Chondrocyte (in vitro differentiated cells): ENCODE results near the gene ZNF407. TPM values are rescaled to one million over a fixed set of nuclear protein-coding genes. Genes with fewer than 3 reads are reported as not detected.

Experiments used
- DNase-seq: peaks from one replicate; pipeline ENCODE4 v3.0.0; 2021; ENCODE audit warnings: mixed read lengths, low spot score
- H3K27ac Mint-ChIP-seq: one replicate; pipeline ENCODE4 v1.8.0; 2021; ENCODE audit warnings: mild to moderate bottlenecking, moderate library complexity, mixed read lengths; ENCODE audit not compliant: unreplicated experiment
- H3K27me3 Mint-ChIP-seq: 2 replicates; pipeline ENCODE4 v1.8.0; 2021; ENCODE audit warnings: low read depth, mixed read lengths
- H3K36me3 Mint-ChIP-seq: 2 replicates; pipeline ENCODE4 v1.8.0; 2021; ENCODE audit warnings: low read depth, mixed read lengths
- H3K4me1 Mint-ChIP-seq: 2 replicates; pipeline ENCODE4 v1.8.0; 2021; ENCODE audit warnings: low read depth, mild to moderate bottlenecking, mixed read lengths
- H3K4me3 Mint-ChIP-seq: one replicate; pipeline ENCODE4 v1.8.0; 2021; ENCODE audit warnings: mild to moderate bottlenecking, moderate library complexity, mixed read lengths; ENCODE audit not compliant: unreplicated experiment
- H3K9me3 Mint-ChIP-seq: 2 replicates; pipeline ENCODE4 v1.8.0; 2021; ENCODE audit warnings: low read depth, mixed read lengths
- total RNA-seq: library from RNA; stranded (reverse); gene quantifications from 3 replicates; pipeline ENCODE4 v1.2.1, GENCODE V29; 2021
- TF ChIP-seq, protein P1 (sequence below): fragments of 200-600 bp; sonication (generic); IDR thresholded peaks from 2 replicates; pipeline ENCODE4 v1.5.0; 2021; ENCODE audit warnings: antibody characterized with exemption, mild to moderate bottlenecking, moderate library complexity

Gene ZNF407
- total RNA-seq, 1 donor from 2014 or later, result 10.4 TPM

DNA sequence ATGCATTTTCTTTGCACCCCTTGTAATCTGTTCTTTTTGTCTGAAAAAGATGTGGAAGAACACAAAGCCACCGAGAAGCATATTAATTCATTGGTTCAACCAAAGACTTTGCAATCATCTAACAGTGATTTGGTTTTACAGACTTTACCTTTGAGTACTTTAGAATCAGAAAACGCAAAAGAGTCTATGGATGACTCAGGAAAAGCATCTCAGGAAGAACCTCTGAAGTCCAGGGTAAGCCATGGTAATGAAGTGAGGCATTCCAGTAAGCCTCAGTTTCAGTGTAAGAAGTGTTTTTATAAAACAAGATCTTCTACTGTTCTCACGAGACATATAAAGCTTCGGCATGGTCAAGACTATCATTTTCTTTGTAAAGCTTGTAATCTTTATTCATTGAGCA lies 35.2 kb downstream of the ZNF407 start:
- DNase-seq, result no peak
- Mint-ChIP-seq H3K27me3 (no peaks in the 10 kb centered on the region), H3K9me3 (no peaks in the 10 kb centered on the region), H3K27ac (no peak overlapping the region), H3K4me1 (peaks cover 13% of the 10 kb centered on the region), H3K36me3 (peaks cover 28% of the 10 kb centered on the region), H3K4me3 (no peak overlapping the region)
- TF ChIP-seq, protein P1, sequence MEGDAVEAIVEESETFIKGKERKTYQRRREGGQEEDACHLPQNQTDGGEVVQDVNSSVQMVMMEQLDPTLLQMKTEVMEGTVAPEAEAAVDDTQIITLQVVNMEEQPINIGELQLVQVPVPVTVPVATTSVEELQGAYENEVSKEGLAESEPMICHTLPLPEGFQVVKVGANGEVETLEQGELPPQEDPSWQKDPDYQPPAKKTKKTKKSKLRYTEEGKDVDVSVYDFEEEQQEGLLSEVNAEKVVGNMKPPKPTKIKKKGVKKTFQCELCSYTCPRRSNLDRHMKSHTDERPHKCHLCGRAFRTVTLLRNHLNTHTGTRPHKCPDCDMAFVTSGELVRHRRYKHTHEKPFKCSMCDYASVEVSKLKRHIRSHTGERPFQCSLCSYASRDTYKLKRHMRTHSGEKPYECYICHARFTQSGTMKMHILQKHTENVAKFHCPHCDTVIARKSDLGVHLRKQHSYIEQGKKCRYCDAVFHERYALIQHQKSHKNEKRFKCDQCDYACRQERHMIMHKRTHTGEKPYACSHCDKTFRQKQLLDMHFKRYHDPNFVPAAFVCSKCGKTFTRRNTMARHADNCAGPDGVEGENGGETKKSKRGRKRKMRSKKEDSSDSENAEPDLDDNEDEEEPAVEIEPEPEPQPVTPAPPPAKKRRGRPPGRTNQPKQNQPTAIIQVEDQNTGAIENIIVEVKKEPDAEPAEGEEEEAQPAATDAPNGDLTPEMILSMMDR, result no peak

DNA sequence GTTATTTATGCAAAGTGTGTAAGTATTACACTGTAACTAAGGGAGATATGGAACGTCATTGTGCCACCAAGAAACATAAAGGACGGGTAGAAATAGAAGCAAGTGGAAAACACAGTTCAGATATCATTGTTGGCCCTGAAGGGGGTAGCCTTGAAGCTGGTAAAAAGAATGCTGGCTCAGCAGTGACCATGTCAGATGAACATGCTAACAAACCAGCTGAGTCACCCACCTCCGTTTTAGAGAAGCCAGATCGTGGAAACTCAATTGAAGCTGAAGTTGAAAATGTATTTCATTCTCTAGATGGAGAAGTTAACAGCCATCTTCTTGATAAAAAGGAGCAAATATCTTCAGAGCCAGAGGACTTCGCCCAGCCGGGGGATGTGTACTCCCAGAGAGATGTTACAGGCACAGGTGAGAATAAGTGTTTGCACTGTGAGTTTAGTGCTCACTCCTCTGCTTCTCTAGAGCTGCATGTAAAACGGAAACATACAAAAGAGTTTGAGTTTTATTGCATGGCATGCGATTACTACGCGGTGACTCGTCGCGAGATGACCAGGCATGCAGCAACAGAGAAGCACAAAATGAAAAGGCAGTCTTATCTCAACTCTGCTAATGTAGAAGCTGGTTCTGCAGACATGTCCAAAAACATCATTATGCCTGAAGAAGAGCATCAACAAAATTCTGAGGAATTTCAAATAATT lies 36.1 kb downstream of the ZNF407 start:
- Mint-ChIP-seq H3K36me3 (peaks cover 28% of the 10 kb centered on the region), H3K4me3 (no peak overlapping the region), H3K9me3 (no peaks in the 10 kb centered on the region), H3K27ac (no peak overlapping the region), H3K4me1 (peaks cover 13% of the 10 kb centered on the region), H3K27me3 (no peaks in the 10 kb centered on the region)
- TF ChIP-seq, protein P1, result no peak
- no peak for DNase-seq

DNA sequence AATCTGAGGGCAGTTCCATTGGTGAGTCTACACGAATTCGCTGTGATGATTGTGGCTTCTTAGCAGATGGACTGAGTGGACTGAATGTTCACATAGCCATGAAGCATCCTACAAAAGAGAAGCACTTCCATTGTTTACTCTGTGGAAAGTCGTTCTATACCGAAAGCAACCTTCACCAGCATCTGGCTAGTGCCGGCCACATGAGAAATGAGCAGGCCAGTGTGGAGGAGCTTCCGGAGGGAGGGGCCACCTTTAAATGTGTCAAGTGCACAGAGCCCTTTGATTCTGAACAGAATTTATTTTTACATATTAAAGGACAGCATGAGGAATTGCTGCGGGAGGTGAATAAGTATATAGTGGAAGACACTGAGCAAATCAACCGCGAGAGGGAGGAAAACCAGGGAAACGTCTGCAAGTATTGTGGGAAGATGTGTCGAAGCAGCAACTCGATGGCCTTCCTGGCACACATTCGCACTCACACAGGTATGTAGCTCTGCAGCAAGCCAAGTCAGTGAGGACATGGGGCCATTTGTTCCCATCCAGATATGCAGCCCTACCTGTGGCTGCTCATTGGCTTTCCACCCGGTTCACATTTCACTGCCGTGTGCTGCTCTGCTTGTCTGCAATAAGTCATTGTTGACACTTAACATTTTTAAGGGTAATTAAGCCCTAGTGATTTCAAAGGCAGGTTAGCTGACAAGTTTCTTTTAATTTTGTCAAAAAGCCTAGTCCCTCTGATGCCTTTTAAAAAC lies 37.7 kb downstream of the ZNF407 start:
- DNase-seq, result no peak
- Mint-ChIP-seq H3K36me3 (peaks cover 28% of the 10 kb centered on the region), H3K27me3 (no peaks in the 10 kb centered on the region), H3K9me3 (no peaks in the 10 kb centered on the region), H3K4me3 (no peak overlapping the region), H3K27ac (no peak overlapping the region), H3K4me1 (peaks cover 13% of the 10 kb centered on the region)
- TF ChIP-seq, protein P1, result no peak

DNA sequence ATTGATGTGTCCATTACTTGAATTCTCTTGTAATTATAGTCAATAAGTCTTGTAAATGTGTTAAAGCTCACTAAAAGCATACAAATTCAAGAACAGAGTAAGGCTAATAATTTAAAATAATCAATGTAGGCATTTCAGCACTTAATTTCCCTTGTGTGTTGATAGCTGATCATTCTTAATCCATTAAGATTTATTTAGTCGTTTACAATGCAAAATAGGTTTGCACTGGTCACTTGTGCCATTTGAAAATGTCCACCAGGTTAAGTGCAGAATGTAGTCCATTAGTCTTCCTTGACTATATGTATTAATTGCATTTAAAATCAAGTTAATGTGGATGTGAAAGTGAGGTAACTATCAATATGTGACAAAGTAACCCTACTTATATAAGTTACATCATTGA lies 39.4 kb downstream of the ZNF407 start:
- TF ChIP-seq, protein P1, result no peak
- H3K4me1 Mint-ChIP-seq, result no peaks in the 10 kb centered on the region
- H3K4me3 Mint-ChIP-seq, result no peak overlapping the region
- H3K27ac Mint-ChIP-seq, result no peak overlapping the region
- peaks cover 25% of the 10 kb centered on the region for H3K36me3 Mint-ChIP-seq
- no peak for DNase-seq
- no peaks in the 10 kb centered on the region for H3K27me3 Mint-ChIP-seq
- H3K9me3 Mint-ChIP-seq, result no peaks in the 10 kb centered on the region

DNA sequence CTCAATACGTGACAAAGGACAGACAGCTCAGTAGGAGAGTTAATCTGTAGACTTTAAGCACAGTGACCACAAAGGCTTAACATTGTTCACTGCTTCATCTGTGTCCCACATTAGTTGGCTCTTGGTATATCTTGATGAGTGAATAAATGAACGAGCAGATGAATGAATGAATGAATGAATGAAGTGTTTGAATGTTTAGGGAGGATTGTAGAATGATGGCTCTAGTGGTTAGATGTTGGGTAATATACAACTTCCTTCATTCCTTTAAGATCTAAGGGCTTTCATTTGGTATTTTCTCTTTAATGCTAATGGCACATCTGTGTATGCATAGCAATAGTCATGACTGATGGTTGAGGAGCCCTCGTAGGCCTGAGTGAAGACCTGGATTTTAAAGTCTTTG lies 40.5 kb downstream of the ZNF407 start:
- peaks cover 18% of the 10 kb centered on the region for H3K36me3 Mint-ChIP-seq
- DNase-seq, result no peak
- TF ChIP-seq, protein P1, result no peak
- H3K27me3 Mint-ChIP-seq, result no peaks in the 10 kb centered on the region
- H3K4me3 Mint-ChIP-seq, result no peak overlapping the region
- no peaks in the 10 kb centered on the region for H3K4me1 Mint-ChIP-seq
- no peak overlapping the region for H3K27ac Mint-ChIP-seq
- H3K9me3 Mint-ChIP-seq, result no peaks in the 10 kb centered on the region
